Measurements from ENCODE around the gene SCN10A. TPM values are rescaled to one million over a fixed set of nuclear protein-coding genes. Genes with fewer than 3 reads are reported as not detected.

SCN10A gene
- total RNA-seq, 1 experiment from 2014 or later = not detected

DNA sequence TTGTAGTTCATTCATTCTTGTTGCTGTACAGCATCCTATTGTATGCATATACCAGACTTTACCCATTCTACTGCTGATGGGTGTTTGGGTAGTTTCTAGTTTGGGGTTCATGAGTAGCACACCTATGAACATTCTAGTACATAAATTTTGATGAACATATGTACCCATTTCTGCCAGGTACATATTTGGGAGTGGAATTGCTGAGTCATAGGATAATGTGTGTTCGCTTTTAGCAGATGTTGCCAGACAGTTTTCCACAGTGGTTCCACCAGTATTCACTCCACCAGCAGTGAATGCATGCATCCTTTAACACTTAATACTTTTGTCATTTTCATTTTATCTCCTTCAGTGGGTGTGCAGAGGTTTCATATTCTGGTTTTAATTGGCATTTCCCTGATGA lies 163.1 kb downstream of the SCN10A start:
- no peak for DNase-seq (ENCODE audit: low read depth)

DNA sequence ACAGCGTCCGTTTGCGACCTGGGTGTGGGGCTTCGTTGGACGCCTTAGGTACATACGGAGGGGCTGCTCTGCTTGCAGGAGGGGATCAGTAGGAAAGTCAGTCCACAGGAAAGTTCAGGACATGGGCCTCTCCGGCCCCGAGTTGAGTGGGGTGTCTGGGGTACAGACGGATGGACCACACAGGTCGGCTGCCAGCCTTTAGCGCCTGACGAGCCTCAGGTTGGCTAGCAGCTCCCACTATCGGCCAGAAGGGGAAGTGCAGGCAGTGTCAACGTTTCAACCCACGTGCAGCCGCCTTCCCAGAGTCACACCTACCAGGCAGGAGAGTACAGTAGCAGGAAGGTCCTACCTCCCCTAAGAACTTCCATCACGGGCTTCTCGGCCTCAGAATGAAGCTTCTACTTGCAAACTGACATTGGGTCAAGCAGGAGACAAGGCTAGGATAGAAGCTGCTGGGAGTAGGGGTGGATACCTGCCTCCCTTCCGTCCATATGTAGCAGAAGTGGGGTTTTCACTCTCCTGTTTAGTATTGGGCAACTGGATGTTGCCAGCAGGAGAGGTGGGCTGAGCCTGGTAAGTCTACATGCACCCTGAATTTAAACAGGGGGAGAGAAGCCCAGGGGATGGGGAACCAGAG lies 164.7 kb downstream of the SCN10A start:
- peak; percentile 73 for DNase-seq (ENCODE audit: low read depth)

DNA sequence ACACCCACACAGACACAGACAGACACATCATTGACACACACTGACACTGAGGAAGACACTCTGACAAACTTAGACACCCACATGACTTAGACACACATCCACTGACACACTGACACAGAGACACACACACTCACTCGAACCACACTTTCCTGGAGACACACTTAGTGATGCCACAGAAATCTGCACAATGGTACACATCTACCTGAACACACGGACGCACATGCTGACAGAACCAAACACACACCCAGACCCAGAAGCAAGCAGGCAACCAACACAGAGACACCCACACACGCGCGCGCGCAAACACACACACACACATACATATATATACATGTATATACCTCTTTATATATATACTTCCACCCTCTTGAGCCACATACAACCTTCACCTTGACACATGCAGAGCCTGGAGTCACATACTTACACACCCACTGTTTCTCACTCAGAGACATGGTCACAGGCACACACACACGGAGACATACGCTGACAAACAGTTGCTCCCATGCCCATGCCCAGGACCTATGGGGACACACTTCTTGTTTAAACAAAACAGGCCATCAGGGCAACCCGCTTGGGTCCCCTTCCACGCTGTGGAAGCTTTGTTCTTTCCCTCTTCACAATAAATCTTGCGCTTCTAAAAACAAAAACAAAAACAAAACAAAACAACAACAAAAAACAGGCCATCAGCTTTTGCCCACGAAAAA lies 165.6 kb downstream of the SCN10A start:
- no peak for DNase-seq (ENCODE audit: low read depth)

DNA sequence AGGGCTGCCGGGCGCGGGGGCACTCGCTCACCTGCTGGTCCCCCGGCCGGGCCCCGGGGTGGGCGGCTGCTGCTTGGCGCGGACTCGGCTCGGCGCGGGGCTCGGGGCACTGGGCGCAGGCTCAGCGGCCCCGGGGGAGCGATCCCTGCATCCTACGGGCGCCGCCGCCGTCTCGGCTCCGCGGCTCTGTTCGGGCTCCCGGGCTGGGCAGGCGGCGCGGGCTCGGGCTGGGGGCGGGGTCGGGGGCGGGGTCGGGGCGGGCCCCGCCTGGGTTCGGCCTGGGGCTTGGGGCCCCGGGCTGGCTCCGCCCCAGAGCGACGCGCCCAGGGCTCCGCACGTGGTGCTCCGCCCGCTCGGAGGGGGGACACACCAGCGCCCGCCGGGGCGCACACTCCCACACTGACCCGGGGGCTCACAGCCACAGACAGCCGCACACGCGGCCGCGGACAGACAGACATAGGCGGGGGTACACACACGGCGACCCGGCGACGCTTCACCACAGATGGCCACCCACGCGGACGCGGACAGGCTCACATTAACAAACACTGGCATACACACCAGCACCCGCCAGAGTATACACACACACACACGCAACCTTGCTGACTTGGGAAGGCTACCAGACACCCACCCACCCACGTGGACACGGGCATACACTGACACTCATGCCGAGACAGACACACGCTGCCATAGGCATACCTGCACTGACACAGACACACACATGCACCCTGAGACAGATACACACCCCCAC lies 166.3 kb downstream of the SCN10A start, which contains the start of gene SCN5A:
SCN5A (minus strand) TSS at position 188 of the 748 bp plus-strand sequence. CDS start 16,380 bp downstream, outside the sequence.
- DNase-seq (ENCODE audit: low read depth) = peak; percentile 39

DNA sequence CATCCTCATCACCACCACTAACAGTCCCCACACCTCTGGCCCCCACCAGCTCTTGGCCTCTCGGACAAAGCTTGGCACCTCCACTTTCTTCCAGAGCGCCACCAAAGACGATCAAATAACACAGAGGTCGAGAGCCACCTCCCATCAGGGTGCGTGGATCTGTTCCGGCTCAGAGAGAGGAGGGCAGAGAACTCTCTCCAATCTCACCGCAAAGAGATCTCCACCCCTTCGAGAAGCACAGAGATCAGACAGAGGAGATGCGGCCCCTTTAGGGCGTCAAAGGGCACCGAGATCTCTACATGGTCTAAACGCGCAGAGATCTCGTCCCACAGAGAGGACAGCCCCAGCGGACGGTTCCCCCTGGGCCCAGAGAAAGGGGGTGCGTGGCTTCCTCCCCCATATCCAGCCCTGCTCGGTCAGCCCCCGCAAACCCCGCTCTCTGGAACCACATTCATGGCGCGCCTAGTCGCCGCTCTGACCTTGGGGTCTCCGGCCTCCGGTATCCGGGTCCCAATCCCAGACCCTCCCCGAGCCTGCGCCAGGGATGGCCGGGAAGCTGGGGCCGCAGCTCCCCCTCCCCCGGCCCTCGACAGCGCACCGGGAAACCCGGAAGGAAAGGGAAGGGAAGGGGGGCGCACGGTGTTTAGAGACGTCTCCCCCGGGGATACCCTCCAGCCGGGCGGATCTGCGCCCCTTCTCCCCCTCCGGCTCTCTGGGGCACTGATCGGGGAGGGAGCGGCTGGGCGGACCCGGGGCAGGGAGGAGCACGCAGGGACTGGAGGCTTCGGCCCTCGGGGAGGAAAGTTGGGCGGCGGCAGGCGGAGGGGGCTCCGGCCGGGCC lies 167.1 kb downstream of the SCN10A start:
- no peak for DNase-seq (ENCODE audit: low read depth)

DNA sequence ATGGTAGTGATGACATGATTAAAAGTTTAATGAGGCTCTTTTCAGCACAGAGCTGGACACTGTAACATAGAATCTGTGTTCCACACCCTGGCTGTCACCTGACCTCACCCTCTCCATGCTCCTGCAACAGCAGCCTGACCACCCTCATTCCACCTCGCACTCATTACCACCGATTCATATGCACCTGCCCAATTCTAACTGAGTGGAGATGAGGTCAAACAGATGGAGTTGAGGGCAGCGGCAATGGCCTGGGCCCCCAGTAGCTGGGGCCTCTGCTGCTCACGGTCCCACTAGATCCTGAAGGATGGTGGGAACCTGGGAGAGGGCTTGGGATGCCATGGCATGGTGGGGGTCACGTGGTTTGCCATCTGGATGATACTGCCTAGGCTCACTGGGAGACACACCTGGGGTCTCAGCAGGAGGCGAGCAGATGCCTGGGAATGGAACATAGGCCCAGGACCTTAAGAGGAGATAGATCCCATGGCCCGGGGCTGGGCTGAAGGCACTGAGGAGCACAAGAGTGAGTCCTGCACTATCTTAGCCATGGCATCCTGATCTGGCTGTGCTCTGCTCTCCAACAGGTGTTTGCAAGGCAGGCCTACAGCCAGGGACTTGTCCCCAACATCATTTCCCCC lies 167.9 kb downstream of the SCN10A start:
- no peak for DNase-seq (ENCODE audit: low read depth)

DNA sequence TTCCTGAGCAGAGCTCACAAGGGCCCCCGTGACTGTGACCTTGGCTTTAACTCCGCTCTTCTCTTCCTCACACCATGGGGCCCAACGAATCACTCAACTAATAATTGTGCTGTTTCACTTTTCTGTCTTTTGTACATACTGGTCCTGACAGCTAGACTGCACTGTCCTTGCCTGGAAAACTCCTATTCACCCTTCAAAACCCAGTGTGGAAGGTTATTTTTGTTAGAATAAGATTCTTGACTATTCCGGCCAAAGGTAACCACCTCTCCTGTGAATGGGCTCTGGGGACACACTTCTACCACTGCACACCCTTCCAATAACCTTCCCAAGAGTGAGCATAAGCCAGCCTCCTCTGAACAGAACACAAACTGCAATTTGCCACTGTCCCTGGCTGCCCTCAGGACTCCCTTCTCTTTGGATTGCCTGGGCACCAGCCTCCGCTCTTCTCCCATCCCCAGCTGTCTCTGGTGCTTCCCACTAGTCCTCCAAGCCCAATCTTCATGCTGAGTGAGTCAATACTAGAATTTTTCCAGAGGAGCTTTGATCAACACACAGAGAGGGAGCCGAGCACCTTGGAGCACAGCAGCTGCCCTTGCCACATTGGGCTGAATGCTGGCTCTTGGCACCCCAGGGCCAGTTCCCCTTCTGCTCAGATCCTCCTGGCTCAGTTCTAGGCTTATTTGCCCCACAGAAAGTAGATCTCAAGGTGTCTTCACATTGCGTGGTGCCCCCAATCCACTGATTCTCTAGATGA lies 168.6 kb downstream of the SCN10A start:
- no peak for DNase-seq (ENCODE audit: low read depth)

Other genes starting within 250 kb of the SCN10A start
- 5.9 and 6.5 TPM in 2 replicates for gene SCN5A, start 166.5 kb downstream of the SCN10A start, total RNA-seq (2014; rRNA removed; shearing (Covaris generic))
- not detected in 2 replicates for gene SCN11A, start 235.7 kb upstream of the SCN10A start, total RNA-seq (2014; rRNA removed; shearing (Covaris generic))
- gene WDR48, start 235.8 kb upstream of the SCN10A start, total RNA-seq (2014; rRNA removed; shearing (Covaris generic)) = 12.8 and 19.9 TPM in 2 replicates

Measured in HT1080 (cell line).